ENCODE measurements around the gene NWD2.

The NWD2 gene

GRCh38 chr4:37481547-37482122 is 237.1 kb downstream of the NWD2 start:
- TF ChIP-seq ZFX (IDR thresholded peaks at IDR 0.05; ENCODE audit: borderline replicate concordance) (no peak), CTCF (IDR thresholded peaks at IDR 0.05) (no peak)
- H3K27ac ChIP-seq = no peak overlapping the region

GRCh38 chr4:37482236-37482913 is 237.8 kb downstream of the NWD2 start:
- TF ChIP-seq CTCF (IDR thresholded peaks at IDR 0.05) (no peak), ZFX (IDR thresholded peaks at IDR 0.05; ENCODE audit: borderline replicate concordance) (no peak)
- no peak overlapping the region for H3K27ac ChIP-seq

GRCh38 chr4:37483610-37484009 is 239.1 kb downstream of the NWD2 start:
- no peak overlapping the region for H3K27ac ChIP-seq

GRCh38 chr4:37486166-37486565 is 241.6 kb downstream of the NWD2 start:
- no peak for TF ChIP-seq CTCF (IDR thresholded peaks at IDR 0.05)
- no peak for TF ChIP-seq ZFX (IDR thresholded peaks at IDR 0.05; ENCODE audit: borderline replicate concordance)

More at GRCh38 chr4:37483610-37484009, 239.1 kb downstream of the NWD2 start:
- TF ChIP-seq ZFX (IDR thresholded peaks at IDR 0.05; ENCODE audit: borderline replicate concordance) = no peak
- no peak for TF ChIP-seq CTCF (IDR thresholded peaks at IDR 0.05)

GRCh38 chr4:37487668-37488067 is 243.1 kb downstream of the NWD2 start:
- TF ChIP-seq ZFX (IDR thresholded peaks at IDR 0.05; ENCODE audit: borderline replicate concordance) (no peak), CTCF (IDR thresholded peaks at IDR 0.05) (no peak)
- no peak overlapping the region for H3K27ac ChIP-seq

More at GRCh38 chr4:37486166-37486565, 241.6 kb downstream of the NWD2 start:
- no peak overlapping the region for H3K27ac ChIP-seq

- no peak for TF ChIP-seq CTCF (IDR thresholded peaks at IDR 0.05)
- no peak for TF ChIP-seq ZFX (IDR thresholded peaks at IDR 0.05; ENCODE audit: borderline replicate concordance)
- H3K27ac ChIP-seq = peak overlapping the region; percentile 65
Measured at GRCh38 chr4:37489697-37490096, 245.2 kb downstream of the NWD2 start.

All from 22Rv1 (cell line).